GM21619 (cell line): ENCODE results near the gene BSX.

Experiments
- ATAC-seq: cut with Tn5 transposase; IDR thresholded peaks from one replicate; pipeline ENCODE4 v1.9.1; 2021; ENCODE audit not compliant: unreplicated experiment

Gene BSX

GRCh38 chr11:122963961-122964360 is 17.7 kb downstream of the BSX start:
- ATAC-seq = no peak

- no peak for ATAC-seq
These were observed 27.2 kb downstream of the BSX start for GRCh38 chr11:122954455-122954854.

GRCh38 chr11:122951211-122951610 is 30.4 kb downstream of the BSX start:
- no peak for ATAC-seq

DNA sequence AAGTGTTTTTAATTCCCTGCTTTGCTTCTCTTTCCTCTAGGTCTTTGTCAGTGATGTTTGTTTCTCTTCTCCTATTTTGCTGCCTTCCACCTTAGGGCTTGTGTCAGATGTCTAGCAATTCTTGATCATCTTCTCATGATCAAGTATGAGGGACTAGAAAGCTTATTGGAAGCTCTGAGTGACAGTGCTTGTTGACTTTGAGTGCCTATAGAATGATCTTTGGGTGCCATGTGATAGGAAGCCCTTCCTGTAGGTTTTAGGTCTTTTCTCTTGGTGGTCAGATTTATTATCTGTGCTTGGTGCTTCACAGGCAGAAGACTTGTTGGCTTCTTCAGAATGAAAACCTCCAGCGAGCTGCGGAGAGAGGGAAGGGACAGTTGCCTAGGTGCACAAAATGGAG is 43.1 kb downstream of the BSX start:
- ATAC-seq = no peak

DNA sequence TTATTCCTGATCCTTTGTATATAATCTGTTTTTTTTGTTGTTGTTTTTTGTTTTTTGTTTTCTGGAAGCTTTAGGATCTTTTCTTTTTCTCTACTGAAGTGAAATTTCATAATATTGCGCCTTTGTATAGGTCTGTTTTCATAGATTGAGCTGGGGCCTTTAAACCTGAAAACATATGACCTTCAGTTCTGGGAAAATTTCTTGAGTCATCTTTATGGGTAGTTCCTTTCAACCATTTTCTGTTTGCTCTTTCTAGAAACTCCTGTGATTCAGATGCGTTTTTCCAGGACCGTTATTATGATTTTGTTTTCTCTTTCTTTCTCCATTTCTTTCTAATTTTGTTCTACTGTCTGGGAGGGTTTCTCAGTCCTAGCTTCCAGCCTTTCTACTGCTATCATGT is 43.7 kb downstream of the BSX start:
- no peak for ATAC-seq

GRCh38 chr11:122933416-122933815 is 48.2 kb downstream of the BSX start:
- no peak for ATAC-seq

- no peak for ATAC-seq
These were observed 50.1 kb downstream of the BSX start for GRCh38 chr11:122931510-122931909.
